GM18907 (cell line): Measurements from ENCODE around the gene IL22RA1.

Experiments used
- ATAC-seq: cut with Tn5 transposase; IDR thresholded peaks from one replicate; pipeline ENCODE4 v1.9.1; 2021; ENCODE audit warnings: mild to moderate bottlenecking, moderate library complexity; ENCODE audit not compliant: unreplicated experiment

The IL22RA1 gene

GRCh38 chr1:24168245-24168644 lies 25.3 kb upstream of the IL22RA1 start:
- ATAC-seq, result no peak

GRCh38 chr1:24167008-24167407 lies 24.1 kb upstream of the IL22RA1 start:
- ATAC-seq, result no peak

- ATAC-seq, result no peak
These were observed 22.6 kb upstream of the IL22RA1 start for GRCh38 chr1:24165500-24165899.

GRCh38 chr1:24164004-24164403 lies 21.1 kb upstream of the IL22RA1 start:
- ATAC-seq, result no peak

GRCh38 chr1:24162201-24162600 lies 19.3 kb upstream of the IL22RA1 start:
- ATAC-seq, result no peak

- ATAC-seq, result no peak
These were observed 18.3 kb upstream of the IL22RA1 start for GRCh38 chr1:24161270-24161669.

GRCh38 chr1:24159366-24159765 lies 16.4 kb upstream of the IL22RA1 start:
- no peak for ATAC-seq

- no peak for ATAC-seq
These were observed 15.1 kb upstream of the IL22RA1 start for GRCh38 chr1:24157918-24158481.

- no peak for ATAC-seq
These were observed 13.8 kb upstream of the IL22RA1 start for GRCh38 chr1:24156542-24157260.

- no peak for ATAC-seq
These were observed 12.3 kb upstream of the IL22RA1 start for GRCh38 chr1:24155011-24155782.

- ATAC-seq, result no peak
These were observed 11.3 kb upstream of the IL22RA1 start for GRCh38 chr1:24154215-24154614.

GRCh38 chr1:24152631-24153494 lies 9.9 kb upstream of the IL22RA1 start:
- no peak for ATAC-seq

GRCh38 chr1:24151175-24151533 lies 8.2 kb upstream of the IL22RA1 start:
- ATAC-seq, result no peak

- ATAC-seq, result peak; percentile 76
These were observed 7.6 kb upstream of the IL22RA1 start for GRCh38 chr1:24150234-24151174.

GRCh38 chr1:24149866-24150233 lies 6.9 kb upstream of the IL22RA1 start:
- ATAC-seq, result no peak

GRCh38 chr1:24147816-24148215 lies 4.9 kb upstream of the IL22RA1 start:
- ATAC-seq, result no peak

- no peak for ATAC-seq
These were observed 4.3 kb upstream of the IL22RA1 start for GRCh38 chr1:24147194-24147593.

- ATAC-seq, result no peak
These were observed 1.5 kb downstream of the IL22RA1 start for GRCh38 chr1:24141311-24141997.

- ATAC-seq, result no peak
These were observed 2.2 kb downstream of the IL22RA1 start for GRCh38 chr1:24140741-24141181.
